Fibroblast of lung (primary cell): ENCODE data around the gene SLC28A2.

Experiments
- EZH2 ChIP-seq: IDR thresholded peaks from 2 replicates; pipeline ENCODE4 v1.5.1; 2012; ENCODE audit warnings: low read length, control low read depth, mild to moderate bottlenecking; ENCODE audit errors: missing control alignments
- TF ChIP-seq, protein P1 (sequence below), 2 donors: IDR thresholded peaks in 1 of 2; conservative IDR thresholded peaks in 1 of 2; 1 replicate in 1 of 2; 2 replicates in 1 of 2; pipeline ENCODE4 v1.5.1; 2011 to 2012; ENCODE audit warnings: low read length in 2 of 2, control low read depth in 1 of 2, inconsistent platforms in 1 of 2, low read depth in 1 of 2, mild to moderate bottlenecking in 1 of 2

GRCh38 chr15:45279024-45279698, 27.1 kb downstream of the SLC28A2 start:
- TF ChIP-seq, protein P1, sequence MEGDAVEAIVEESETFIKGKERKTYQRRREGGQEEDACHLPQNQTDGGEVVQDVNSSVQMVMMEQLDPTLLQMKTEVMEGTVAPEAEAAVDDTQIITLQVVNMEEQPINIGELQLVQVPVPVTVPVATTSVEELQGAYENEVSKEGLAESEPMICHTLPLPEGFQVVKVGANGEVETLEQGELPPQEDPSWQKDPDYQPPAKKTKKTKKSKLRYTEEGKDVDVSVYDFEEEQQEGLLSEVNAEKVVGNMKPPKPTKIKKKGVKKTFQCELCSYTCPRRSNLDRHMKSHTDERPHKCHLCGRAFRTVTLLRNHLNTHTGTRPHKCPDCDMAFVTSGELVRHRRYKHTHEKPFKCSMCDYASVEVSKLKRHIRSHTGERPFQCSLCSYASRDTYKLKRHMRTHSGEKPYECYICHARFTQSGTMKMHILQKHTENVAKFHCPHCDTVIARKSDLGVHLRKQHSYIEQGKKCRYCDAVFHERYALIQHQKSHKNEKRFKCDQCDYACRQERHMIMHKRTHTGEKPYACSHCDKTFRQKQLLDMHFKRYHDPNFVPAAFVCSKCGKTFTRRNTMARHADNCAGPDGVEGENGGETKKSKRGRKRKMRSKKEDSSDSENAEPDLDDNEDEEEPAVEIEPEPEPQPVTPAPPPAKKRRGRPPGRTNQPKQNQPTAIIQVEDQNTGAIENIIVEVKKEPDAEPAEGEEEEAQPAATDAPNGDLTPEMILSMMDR (conservative IDR thresholded peaks at IDR 0.05 in 1 of 2, IDR thresholded peaks at IDR 0.05 in 1 of 2; ENCODE audit: low read depth in 1 of 2, low read length in 2 of 2) = no peak
- no peak for TF ChIP-seq EZH2
